SKM-1 (cell line): Measurements from ENCODE around the gene TSHZ2.
"Not testable (repeated sequence)": the region's sequence is repeated elsewhere in the genome, so short reads cannot be mapped to it uniquely, and the experiment has no call there.

ENCODE experiments used
- DNase-seq: peaks from one replicate; lab custom pipeline; 2025; ENCODE audit not compliant: unreplicated experiment; lab: John Stamatoyannopoulos, UW

The TSHZ2 gene

DNA sequence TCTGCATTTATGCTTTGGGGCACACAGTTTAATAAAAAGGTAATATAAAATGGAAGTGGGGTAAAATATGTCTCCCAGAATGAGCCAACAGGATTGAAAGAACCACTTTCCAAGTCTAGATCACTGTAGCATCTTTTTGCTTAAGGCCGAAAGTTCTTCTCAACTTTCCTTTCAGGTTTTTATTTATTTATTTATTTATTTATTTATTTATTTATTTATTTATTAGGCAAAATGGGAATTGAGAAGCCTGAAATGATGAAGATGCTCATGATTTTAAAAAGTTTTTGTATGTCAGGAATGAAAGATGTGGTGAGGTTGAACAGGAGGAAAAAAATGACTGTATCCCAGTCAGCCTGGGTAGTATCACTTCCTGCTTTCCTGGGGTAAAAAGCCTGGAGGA lies 24.0 kb downstream of the TSHZ2 start:
- no peak for DNase-seq

DNA sequence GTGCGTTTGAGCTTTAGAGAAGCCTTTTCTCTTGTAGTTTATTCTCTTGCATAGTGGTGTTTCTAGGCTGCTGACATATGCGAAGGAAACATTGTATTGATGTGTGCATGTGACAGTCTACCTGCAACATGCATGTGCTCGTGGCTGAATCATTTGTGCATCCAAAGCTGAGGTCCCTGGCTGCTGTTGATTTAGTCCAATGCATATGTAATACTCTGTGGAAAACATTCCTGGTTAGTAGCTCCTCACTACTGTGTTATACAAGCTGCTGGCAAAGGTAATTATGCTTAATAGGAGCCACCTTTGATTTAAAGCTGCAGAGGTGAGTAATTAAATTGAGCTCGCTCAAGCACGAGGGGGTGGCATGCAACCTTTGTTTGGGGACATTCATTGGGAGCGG lies 24.5 kb downstream of the TSHZ2 start:
- DNase-seq: no peak

DNA sequence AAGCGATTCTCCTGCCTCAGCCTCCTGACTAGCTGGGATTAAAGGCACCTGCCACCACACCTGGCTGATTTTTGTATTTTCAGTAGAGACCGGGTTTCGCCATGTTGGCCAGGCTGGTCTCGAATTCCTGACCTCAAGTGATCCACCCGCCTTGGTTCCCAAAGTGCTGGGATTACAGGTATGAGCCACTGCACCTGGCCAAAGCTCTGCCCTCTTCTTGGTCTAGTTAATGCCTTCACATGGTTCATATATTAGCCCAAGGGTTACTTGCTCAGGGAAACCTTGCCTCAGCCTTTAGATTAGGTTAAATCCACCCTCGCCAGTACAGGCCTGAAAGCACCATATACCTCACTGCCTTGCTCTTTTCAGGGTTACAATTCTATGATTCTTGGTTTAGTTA lies 26.1 kb downstream of the TSHZ2 start:
- DNase-seq: no peak

DNA sequence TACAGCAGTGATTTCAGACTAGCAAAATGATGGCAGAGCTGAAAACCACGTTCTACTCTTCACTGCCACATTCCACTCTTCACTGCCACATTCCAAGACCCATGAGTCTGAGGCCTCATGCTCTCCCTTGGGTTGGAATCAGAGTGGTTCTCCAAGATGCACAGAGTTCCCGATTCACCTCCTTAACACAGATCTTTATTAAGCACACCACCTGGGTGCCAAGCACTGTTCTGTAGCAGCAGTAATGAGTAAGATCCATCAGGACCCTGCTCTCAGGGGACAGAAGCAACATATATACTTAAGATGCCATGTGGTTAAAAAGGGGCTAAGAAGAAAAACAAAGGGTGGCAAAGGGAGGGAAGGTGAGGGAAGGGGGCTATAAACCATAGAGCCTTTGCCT lies 26.9 kb downstream of the TSHZ2 start:
- DNase-seq: no peak

DNA sequence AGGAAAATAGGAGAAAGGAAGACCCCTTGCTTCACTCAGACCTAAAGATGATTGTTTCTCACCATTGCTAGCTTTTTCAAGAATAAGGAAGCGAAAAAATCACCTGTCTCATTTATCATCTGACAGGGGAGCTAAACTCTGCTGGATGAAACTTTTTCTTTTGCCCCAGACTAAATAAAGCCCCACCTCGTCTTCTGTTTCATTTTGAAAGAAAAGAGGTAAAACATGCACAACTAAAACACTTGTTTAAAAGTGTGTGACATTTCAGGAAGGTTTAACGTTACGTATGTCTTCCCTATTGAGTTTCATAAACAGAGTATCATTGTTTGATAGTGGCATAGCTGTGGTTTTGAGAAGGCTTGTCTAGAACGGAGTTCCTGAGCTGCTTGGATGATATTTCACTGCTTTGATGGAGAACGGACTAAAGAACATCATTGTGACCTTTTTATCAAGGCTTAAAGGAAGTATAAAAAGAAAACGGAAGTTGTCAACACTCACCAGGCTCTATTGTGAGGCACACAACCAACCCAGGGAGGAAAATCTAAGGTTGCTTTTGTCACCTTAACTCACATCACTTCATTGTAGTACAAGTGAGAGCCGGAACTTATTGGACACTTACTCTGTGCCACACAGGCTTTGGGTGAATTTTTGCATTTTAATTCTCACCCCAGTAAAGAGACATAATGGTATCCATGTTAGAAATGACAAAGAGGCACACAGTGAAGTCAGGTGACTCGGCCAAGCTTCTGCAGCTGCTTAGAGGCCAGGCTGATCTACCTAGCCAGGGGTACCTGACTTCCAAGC lies 29.5 kb downstream of the TSHZ2 start:
- no peak for DNase-seq

DNA sequence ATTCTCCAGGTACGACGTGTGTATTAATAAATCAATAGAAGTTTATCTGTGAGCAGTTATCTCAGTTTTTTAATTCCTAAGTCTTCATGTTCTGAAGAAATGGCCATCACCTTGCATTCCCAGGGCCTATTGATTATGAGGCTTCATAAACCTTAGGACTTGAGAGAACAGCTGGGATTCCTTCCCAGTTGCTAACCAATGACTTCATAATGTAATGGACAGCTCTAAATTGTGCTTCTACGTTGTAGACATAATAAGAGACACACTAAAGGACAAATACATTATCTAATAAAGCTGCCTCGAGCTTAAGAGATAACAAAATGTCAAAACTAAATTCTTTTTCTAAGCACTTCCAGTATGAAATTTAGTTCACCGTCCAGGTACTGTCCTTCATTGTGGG lies 30.6 kb downstream of the TSHZ2 start:
- no peak for DNase-seq

DNA sequence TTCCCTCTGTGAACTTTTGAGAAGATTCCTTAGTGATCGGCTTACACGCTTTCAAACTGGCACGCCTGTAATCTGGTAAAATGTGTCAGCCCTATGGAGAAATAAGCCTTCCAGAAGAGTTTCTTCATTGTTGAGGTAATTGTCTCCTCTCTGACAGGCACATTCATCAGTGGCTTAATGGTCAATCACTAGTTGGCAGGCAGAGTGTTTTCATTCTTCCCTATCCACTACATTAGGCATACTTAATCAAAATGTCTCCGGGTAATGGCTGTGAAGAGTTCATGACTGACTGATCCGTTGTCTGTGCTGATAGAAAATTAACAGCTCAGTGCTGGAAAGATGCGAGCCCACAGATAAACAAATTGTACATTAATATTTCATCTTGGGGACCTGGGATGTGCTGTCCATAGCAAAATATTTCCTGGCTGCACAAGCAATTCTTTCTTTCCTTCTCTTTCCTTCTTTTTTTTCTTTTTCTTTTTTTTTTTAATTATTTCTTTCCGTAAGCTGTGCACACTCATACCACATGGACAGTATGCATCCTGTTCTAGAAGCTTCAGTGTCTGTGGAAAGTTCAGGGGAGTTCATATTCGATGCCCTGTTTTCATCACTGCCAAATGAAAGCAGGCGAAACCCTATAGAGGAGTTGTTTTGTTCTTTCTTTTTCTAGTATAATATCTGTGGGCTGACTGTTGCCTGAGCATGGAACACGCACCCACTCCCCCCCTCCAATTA lies 31.4 kb downstream of the TSHZ2 start:
- no peak for DNase-seq

DNA sequence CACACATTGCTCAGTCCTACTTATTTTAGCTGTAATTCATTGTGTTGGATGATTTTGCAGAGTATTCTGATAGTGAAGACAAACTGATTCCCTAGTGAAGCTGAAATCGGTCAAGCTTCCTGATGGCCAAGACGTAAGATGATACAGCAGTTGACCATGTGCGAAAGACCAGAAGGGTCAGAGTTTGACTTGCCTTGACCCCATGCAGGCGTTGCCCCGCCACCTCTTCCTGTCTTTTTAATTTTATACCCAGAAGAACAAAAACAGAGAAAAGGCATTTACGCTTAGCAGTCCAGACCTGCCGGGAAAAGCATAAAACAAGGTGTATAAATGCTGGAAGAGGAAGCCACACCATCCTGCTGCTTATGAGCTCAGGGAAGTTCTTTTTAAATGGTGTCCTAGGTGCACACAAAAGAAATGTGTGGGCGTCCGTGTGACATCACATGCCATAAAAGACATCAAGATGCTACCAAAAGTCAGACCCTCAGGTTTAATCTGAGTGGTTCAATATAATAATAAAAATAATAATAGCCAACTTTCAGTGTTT lies 32.2 kb downstream of the TSHZ2 start:
- DNase-seq: no peak

DNA sequence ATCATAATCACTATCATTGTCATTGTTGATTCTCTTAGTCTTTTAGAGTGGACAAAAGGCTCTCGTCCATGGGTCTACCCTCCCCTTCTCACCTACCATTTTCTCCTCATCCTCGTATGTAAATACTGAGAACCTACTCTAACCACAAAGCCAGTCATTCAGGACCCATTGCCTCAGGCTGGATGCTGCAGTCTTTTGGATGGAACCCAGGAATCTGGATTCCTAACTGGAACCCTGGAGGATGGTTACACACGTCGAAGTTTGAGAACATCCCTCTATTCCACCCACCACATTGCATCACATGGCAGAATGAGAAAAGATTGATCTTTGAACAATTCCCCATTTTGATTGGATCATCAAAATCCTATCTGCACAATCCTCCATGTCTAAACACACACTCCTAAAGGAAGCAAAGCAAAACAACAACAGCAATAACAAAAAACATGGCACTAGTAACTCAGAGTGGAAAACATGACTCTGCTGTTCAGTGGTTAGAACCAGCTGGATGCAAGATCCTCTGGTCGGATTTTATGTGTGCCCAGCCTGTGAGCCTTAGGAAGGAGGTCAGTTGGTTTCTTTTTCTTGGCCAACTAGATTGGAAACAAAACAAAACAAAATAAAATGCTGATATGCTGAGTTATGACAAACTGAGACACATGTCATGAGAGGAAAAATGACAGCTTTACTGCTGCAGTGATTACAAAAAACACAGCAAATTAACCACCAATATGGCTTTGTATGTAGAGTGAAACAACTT lies 38.0 kb downstream of the TSHZ2 start:
- no peak for DNase-seq

DNA sequence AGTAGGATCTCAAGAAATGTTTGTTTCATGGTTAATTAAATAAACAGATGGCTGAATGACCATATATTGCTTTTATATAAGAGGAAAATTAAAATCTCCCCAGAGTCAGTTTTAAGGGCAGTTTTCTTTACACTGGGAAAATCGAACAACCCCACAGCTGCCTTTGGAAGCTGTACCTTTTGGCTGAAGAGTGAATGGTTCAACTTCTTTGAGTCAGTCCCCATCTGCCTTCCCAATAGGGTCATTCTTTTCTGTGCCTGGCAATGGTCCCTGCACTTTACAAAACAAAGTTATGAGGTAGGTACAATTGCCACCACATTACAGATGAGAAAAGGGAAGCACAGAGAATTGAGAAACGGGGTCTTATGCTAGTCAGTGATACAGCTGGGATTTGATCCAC lies 39.5 kb downstream of the TSHZ2 start:
- DNase-seq: no peak

DNA sequence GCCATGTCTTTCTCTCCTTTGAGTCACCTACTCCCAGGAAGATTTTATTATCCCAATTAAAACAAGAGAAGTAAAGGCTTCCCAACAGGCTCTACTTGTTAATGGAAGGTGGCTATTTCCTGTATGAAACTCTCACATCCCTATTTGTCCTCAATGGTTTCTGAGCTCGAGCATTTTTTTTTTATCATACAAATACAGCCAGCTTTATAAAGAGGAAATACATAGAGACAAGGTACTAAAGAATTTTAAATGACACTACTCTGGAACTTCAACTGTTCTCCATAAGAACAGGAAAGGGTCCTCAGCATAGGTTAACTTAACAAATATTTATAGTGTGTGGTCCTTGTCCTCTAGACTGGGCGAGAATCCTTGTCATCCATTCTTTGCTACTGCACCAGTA lies 41.0 kb downstream of the TSHZ2 start:
- DNase-seq: no peak

DNA sequence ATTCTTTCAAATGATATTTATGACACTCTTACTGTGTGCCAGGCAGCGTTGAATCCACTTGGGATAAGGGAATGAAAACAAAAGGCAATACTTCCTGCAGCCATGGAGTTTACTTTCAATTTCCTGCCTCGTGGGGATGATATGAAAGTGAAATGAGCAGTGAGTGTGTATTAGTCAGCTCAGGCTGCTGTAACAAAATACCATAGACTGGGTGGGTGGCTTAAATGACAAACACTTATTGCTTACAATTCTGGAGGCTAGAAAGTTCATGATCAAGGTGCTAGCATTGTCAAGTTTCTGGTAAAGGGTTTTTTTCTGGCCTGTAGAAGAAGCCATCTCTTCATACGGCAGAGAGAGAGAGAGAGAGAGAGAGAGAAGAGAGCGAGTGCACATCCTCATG lies 41.7 kb downstream of the TSHZ2 start:
- DNase-seq: no peak

DNA sequence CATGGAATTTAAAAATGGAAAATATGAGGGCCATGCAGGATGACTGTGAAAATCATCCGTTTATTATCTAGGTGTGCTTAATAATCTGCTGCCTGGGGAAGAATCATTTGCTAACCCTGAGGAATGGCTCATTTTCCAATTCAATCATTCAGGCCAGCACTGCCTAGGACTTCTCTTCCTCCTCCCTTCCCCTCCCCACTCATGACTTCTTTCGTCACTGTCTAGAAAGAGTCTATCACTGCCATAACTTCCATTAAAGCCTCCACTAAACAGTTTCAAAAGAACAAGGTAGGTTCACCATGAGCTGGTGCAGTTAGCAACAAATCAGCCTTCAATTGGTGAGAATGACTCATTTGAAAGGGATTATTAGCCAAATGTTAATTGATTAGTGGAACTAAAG lies 43.9 kb downstream of the TSHZ2 start:
- no peak for DNase-seq

DNA sequence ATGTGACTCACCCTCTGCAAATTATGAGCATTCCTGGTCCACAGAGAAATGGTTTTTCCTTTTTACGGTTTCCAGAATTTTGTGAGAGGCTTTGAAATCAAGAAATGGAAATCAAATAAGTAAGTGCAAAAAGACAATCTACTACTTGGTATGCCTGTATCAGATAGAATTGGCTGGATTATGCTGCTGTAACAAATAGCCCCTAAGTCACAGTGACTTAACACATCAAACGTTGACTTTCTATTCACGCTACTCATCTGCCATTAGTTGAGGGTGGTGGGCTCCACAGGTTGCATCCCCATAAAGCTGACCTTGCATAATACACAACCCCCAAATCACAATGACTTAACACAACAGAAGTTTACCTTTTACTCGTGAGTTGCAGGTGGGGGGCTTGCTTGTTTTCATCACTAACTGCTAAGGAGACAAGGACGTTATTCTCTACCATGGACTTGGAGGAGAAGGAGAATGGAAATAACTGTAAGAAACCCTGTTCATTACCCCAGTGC lies 44.4 kb downstream of the TSHZ2 start:
- DNase-seq: no peak

DNA sequence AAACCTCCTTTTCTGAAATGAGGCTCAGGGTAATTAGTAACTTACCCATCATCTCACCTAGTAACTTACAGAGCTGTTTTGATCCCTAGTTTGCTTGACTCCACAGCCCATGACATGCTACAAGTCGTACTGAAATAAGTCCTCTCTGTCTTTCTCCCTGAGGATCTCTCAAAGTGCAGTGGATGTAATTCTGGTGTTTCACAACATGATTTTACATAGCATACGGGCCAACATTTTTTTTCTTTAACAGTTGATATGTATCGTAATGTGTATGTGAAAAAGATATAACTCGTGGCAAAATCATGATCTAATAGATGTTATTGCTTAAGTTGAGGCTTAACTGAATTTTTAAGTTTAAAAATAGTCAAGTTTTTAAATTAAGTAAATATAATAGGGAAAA lies 45.0 kb downstream of the TSHZ2 start:
- DNase-seq: no peak

DNA sequence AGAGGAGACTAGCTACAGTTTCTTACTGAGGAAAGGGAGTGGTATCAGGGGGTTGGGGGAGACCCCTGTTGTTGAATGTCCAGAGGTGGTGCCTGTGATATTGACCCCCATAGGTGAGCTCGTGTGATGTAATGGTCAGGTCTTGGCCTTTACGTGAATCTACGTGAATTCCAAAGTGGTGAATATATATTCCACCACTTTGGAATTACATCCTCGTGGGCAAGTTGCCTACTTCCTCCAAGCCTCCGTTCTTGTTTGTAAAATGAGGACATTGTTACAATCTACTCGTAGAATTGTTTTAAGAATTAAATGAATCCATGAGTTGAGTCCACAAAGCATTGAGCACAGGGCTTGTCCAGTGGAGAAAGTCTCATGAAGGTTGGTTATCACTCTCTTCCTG lies 47.3 kb downstream of the TSHZ2 start:
- no peak for DNase-seq

DNA sequence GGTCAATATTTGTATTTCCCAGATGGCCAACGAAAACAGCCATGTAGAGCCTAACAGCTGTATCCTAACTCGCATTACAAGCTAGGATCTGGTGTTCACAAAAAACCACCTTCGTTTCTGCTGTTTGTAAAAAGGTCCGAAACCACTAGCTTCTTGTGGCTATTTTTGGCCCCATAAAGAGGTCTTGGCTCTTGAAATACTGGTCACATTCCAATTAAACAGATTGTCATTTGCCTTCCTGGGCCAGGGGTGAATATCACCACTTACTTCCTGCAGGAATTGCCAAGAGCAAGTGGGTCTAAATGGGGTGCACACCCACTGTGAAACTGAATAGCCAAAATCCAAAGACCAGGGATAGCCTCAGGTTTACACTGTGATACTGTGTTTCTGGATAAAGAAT lies 48.2 kb downstream of the TSHZ2 start:
- no peak for DNase-seq

DNA sequence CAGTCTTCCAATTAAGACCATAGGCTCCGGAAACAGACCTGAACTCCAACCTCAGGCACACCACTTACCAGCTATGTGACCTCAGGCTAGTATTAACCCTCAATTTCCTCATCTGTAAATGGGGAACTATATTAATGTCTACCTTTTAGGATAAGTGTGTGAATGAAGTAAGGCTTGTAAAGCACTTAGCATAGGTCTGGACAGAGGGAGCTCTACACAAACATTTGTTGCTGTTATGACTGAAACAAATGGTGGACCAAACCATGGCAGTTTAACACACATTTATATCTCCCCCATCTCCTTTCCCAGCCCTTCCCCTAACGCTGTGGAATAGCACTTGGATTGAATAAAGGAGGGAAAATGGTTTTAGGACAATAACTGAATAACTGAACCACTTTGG lies 48.7 kb downstream of the TSHZ2 start:
- DNase-seq: no peak

DNA sequence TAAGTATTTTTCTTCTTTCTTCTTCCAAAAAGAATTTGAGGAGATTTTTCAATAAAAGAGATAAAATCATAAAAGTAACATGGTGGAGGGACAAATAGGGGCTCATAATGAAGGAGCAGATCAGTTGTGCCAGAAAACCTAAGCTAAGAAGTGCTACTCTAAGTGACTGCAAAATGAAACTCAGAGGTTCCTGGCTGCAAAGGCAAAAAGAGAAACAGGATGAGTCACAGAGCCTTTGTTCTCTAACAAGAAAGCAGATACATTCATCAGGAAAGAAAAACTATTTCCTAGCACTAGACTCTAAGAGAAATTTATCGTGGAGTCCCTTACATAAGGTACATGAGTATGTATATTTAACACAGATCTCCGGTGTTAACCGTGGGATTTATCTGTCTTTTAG lies 49.8 kb downstream of the TSHZ2 start:
- no peak for DNase-seq

DNA sequence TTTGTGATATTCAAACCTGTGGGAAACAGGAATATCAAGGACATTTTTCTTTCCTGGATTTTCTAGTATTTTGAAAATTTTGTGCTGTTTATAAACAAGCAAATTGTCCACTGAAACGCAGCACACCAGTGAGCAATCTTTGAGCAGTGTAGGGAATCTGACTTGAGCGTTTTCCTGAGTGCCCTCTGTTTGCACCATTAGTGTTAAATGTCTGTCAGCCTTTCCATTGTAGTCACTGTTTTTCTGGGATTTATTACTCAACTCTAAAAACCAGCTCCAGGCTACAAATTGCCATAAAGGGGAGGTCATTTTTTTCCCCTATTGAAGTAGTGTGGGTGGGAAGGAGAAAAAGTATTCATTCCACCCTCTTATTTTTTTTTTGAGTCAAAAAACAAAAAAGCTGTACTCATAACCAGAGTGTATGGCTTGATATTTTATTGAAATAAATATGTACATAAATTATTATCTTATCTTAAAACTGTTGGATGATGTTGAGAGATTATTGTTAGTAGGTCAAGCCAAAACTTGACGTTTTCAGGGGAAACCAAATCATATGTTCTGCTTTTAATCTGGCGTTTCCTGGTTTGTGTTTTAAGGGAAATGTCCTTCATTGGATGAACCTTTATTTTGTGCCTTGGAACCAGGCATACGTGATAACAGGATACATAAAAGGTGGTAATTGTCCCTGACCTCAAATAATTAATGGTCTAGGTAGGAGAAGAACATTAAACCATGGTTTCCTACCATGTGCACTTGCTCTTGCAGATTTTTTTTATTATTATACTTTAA lies 51.8 kb downstream of the TSHZ2 start:
- no peak for DNase-seq

DNA sequence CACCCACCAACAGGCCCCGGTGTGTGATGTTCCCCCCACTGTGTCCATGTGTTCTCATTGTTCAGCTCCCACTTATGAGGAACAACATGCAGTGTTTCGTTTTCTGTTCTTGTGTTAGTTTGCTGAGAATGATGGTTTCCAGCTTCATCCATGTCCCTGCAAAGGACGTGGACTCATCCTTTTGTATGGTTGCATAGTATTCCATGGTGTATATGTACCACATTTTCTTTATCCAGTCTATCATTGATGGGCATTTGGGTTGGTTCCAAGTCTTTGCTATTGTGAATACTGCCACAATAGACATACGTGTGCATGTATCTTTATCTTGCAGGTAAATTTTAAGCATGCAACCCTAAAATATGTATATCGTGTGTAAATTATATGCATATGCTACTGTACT lies 52.5 kb downstream of the TSHZ2 start:
- DNase-seq: not testable (repeated sequence)
